NT2/D1 (cell line): ENCODE results near the gene GPR18.

ENCODE experiments used
- SUZ12 ChIP-seq: IDR thresholded peaks from 2 replicates; pipeline ENCODE4 v1.6.1; 2011; ENCODE audit not compliant: insufficient read length, insufficient read depth; ENCODE audit errors: extremely low read depth
- YY1 ChIP-seq: IDR thresholded peaks from 2 replicates; pipeline ENCODE4 v1.6.1; 2011; ENCODE audit not compliant: insufficient read length, insufficient read depth
- ZNF274 ChIP-seq: IDR thresholded peaks from 2 replicates; pipeline ENCODE4 v1.6.1; 2011; ENCODE audit warnings: mild to moderate bottlenecking, low read depth, low read length

DNA sequence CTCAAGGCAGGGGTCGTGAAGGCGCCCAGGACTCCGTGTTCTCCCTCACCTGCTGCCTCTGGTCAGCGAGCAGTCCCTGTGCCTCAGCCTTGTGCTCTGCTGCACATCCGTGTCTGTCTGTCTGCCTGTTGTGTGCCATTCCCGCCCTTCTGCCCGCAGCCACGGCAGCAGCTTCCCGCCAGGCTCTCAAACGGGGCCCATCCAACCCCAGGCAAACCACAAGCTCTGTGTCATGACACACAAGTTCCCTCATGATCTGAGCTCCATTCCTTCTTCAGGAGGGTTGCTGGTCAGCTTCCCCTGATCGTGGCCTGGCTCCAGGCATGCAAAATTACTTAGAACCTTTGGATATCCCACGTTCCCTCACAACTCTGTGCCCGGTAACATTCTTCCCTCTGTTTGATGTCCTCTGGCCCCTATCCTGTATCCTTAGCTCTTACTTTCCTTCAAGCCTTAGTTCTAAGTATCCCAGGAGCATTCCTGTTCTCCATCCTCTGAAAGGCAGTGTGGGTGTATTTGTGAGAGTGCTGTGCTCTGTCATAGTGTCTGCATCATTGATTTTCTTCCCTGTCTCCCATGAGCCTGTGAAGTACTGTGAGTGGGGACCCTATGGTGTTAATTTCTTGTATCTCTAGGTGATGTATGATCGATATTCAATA lies 45.8 kb upstream of the GPR18 start:
- no peak for TF ChIP-seq ZNF274
- TF ChIP-seq YY1, result no peak
- no peak for TF ChIP-seq SUZ12
